Endodermal cell (in vitro differentiated cells): ENCODE data around the gene LHPP. TPM values are rescaled to one million over a fixed set of nuclear protein-coding genes. Genes with fewer than 3 reads are reported as not detected.

ENCODE experiments used
- DNase-seq: peaks from one replicate; pipeline ENCODE4 v3.0.0-alpha.2; 2017
- H3K27ac ChIP-seq: 2 replicates; pipeline ENCODE4 v1.5.1; 2013; ENCODE audit warnings: mild to moderate bottlenecking, low read depth, low read length, moderate library complexity
- H3K27me3 ChIP-seq: 2 replicates; pipeline ENCODE4 v1.6.1; 2013; ENCODE audit warnings: mild to moderate bottlenecking, low read length, moderate library complexity; ENCODE audit not compliant: insufficient read depth, control insufficient read depth, poor library complexity, severe bottlenecking
- H3K36me3 ChIP-seq: 2 replicates; pipeline ENCODE4 v1.7.0; 2013; ENCODE audit warnings: mild to moderate bottlenecking, low read length, moderate library complexity; ENCODE audit not compliant: control insufficient read depth, insufficient read depth
- H3K4me1 ChIP-seq: one replicate; pipeline ENCODE4 v1.7.0; 2013; ENCODE audit warnings: low read length; ENCODE audit not compliant: control insufficient read depth, insufficient read depth
- H3K4me3 ChIP-seq: 2 replicates; pipeline ENCODE4 v1.5.1; 2013; ENCODE audit warnings: mild to moderate bottlenecking, low read length, moderate library complexity
- H3K9ac ChIP-seq: 2 replicates; pipeline ENCODE4 v1.6.1; 2013; ENCODE audit warnings: mild to moderate bottlenecking, low read length, moderate library complexity; ENCODE audit not compliant: poor library complexity, severe bottlenecking; ENCODE audit errors: extremely low read depth
- H3K9me3 ChIP-seq: 2 replicates; pipeline ENCODE4 v1.6.1; 2013; ENCODE audit warnings: mild to moderate bottlenecking, low read length, moderate library complexity; ENCODE audit not compliant: control insufficient read depth
- H3K27ac Mint-ChIP-seq: 2 replicates; pipeline ENCODE4 v1.8.0; 2020; ENCODE audit warnings: mixed read lengths
- H3K27me3 Mint-ChIP-seq: 2 replicates; pipeline ENCODE4 v1.8.0; 2021; ENCODE audit warnings: mild to moderate bottlenecking, mixed read lengths; ENCODE audit not compliant: insufficient read depth
- H3K36me3 Mint-ChIP-seq: 2 replicates; pipeline ENCODE4 v1.8.0; 2020; ENCODE audit warnings: low read depth, mixed read lengths
- H3K4me1 Mint-ChIP-seq: 2 replicates; pipeline ENCODE4 v1.8.0; 2020; ENCODE audit warnings: mixed read lengths
- H3K4me3 Mint-ChIP-seq: 2 replicates; pipeline ENCODE4 v1.8.0; 2020; ENCODE audit warnings: mild to moderate bottlenecking, moderate library complexity, mixed read lengths
- H3K9me3 Mint-ChIP-seq: 2 replicates; pipeline ENCODE4 v1.8.0; 2020; ENCODE audit warnings: mild to moderate bottlenecking, mixed read lengths
- WGBS, 2 experiments: methylation state at CpG; one replicate each; pipeline versions ENCODE4 v1.1.5 to v1.1.7; 2013; ENCODE audit warnings: missing lambda C conversion rate in 2 of 2, mixed read lengths in 1 of 2; ENCODE audit not compliant: insufficient coverage in 1 of 2, insufficient read length in 1 of 2; 5-methylcytosine and 5-hydroxymethylcytosine counted together
- long read RNA-seq, 4 experiments: library from polyadenylated mRNA in 2 of 4; library from RNA in 1 of 4; library from capped mRNA in 1 of 4; stranded (forward) in 3 of 4; unstranded in 1 of 4; transcript quantifications; one replicate each; pipeline ENCODE4 v2.0.0, GENCODE V29; 2020 to 2021; ENCODE audit warnings: inconsistent platforms in 1 of 4
- polyA plus RNA-seq, 2 experiments: library from polyadenylated mRNA; stranded (reverse); fragments of 50-300 nt; gene quantifications; one replicate each; pipeline ENCODE4 v1.2.3, GENCODE V29; 2013
- total RNA-seq, 2 donors: library from RNA; stranded (reverse); fragmentation: NEBNext Ultra II Directional in 1 of 2; extraction: Animal tissue kit (Norgen Biotek cat#: 25700) in 1 of 2; gene quantifications; 2 replicates in 1 of 2; 3 replicates in 1 of 2; pipeline ENCODE4 v1.2.1, GENCODE V29; 2021
- TF ChIP-seq, protein P1 (sequence below): fragments of 200-600 bp; sonication (generic); conservative IDR thresholded peaks from 2 replicates; pipeline ENCODE4 v1.5.0; 2021; ENCODE audit warnings: antibody characterized with exemption, mild to moderate bottlenecking

LHPP gene
- total RNA-seq, result 10 to 100 TPM; 23.3 to 24.8 TPM
- 13.3 TPM for polyA plus RNA-seq (2013, experiment 1 of 2)
- polyA plus RNA-seq (2013, experiment 2 of 2), result 10.6 TPM
- long read RNA-seq, experiment 1, transcript LHPP-202 (7 exons, 1,622 nt), result major isoform, 11 of 26 reads
- long read RNA-seq, experiment 1, partial matches to known transcripts, result 6 of 26 reads
- long read RNA-seq, experiment 1, other reads (novel, unspliced or antisense), result 4 of 26 reads
- long read RNA-seq, experiment 2, transcript LHPP-202 (7 exons, 1,622 nt), result major isoform, 24 of 38 reads
- long read RNA-seq, experiment 2, transcript LHPP-201 (6 exons, 1,522 nt), result minor isoform, 6 of 38 reads
- long read RNA-seq, experiment 2, partial matches to known transcripts, result 1 of 38 reads
- long read RNA-seq, experiment 2, other reads (novel, unspliced or antisense), result 5 of 38 reads
- long read RNA-seq, experiment 3, transcript LHPP-202 (7 exons, 1,622 nt), result major isoform, 7 of 14 reads
- long read RNA-seq, experiment 3, partial matches to known transcripts, result 2 of 14 reads
- long read RNA-seq, experiment 3, other reads (novel, unspliced or antisense), result 2 of 14 reads
- long read RNA-seq, experiment 4, transcript LHPP-202 (7 exons, 1,622 nt), result major isoform, 13 of 22 reads
- long read RNA-seq, experiment 4, partial matches to known transcripts, result 1 of 22 reads
- long read RNA-seq, experiment 4, other reads (novel, unspliced or antisense), result 5 of 22 reads

GRCh38 chr10:124461642-124462347, at the start of gene LHPP:
LHPP (plus strand) TSS chr10:124461823; CDS start chr10:124461863, 40 bp downstream.
- H3K4me3 Mint-ChIP-seq, result peak within 1 kb of the TSS; percentile 71
- H3K27ac Mint-ChIP-seq, result peak within 1 kb of the TSS; percentile 84
- H3K27me3 Mint-ChIP-seq, result peaks cover 12% of the 10 kb centered on the region
- no peak within 1 kb of the TSS for H3K9ac ChIP-seq
- H3K4me1 ChIP-seq, result no peaks in the 10 kb centered on the region
- TF ChIP-seq, protein P1, sequence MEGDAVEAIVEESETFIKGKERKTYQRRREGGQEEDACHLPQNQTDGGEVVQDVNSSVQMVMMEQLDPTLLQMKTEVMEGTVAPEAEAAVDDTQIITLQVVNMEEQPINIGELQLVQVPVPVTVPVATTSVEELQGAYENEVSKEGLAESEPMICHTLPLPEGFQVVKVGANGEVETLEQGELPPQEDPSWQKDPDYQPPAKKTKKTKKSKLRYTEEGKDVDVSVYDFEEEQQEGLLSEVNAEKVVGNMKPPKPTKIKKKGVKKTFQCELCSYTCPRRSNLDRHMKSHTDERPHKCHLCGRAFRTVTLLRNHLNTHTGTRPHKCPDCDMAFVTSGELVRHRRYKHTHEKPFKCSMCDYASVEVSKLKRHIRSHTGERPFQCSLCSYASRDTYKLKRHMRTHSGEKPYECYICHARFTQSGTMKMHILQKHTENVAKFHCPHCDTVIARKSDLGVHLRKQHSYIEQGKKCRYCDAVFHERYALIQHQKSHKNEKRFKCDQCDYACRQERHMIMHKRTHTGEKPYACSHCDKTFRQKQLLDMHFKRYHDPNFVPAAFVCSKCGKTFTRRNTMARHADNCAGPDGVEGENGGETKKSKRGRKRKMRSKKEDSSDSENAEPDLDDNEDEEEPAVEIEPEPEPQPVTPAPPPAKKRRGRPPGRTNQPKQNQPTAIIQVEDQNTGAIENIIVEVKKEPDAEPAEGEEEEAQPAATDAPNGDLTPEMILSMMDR, result peak; percentile 69
- no peak within 1 kb of the TSS for H3K27ac ChIP-seq
- H3K9me3 ChIP-seq, result no peaks in the 10 kb centered on the region
- H3K4me3 ChIP-seq, result peak within 1 kb of the TSS; percentile 81
- H3K27me3 ChIP-seq, result no peaks in the 10 kb centered on the region
- H3K9me3 Mint-ChIP-seq, result no peaks in the 10 kb centered on the region
- DNase-seq, result peak; percentile 93
- peaks cover 8% of the 10 kb centered on the region for H3K4me1 Mint-ChIP-seq
- H3K36me3 Mint-ChIP-seq, result peaks cover 2% of the 10 kb centered on the region
- H3K36me3 ChIP-seq, result no peaks in the 10 kb centered on the region
- WGBS, 2 experiments, result 3 to 17% methylated on average over 23 to 81 of the region's 81 CpGs

- 90 to 93% methylated on average over 4 of the region's 4 CpGs for WGBS, 2 experiments
- Histone ChIP-seq H3K27me3 (no peaks in the 10 kb centered on the region), H3K9ac (no peak overlapping the region), H3K9me3 (no peaks in the 10 kb centered on the region), H3K27ac (no peak overlapping the region), H3K4me3 (no peak overlapping the region), H3K36me3 (peaks cover 41% of the 10 kb centered on the region), H3K4me1 (no peaks in the 10 kb centered on the region)
- Mint-ChIP-seq H3K36me3 (peaks cover 12% of the 10 kb centered on the region), H3K27ac (no peak overlapping the region), H3K9me3 (no peaks in the 10 kb centered on the region), H3K4me1 (peaks cover 17% of the 10 kb centered on the region), H3K4me3 (no peak overlapping the region), H3K27me3 (no peaks in the 10 kb centered on the region)
- TF ChIP-seq, protein P1, result no peak
- no peak for DNase-seq
These were observed 47.5 kb upstream of the LHPP start for GRCh38 chr10:124414076-124414475.

DNA sequence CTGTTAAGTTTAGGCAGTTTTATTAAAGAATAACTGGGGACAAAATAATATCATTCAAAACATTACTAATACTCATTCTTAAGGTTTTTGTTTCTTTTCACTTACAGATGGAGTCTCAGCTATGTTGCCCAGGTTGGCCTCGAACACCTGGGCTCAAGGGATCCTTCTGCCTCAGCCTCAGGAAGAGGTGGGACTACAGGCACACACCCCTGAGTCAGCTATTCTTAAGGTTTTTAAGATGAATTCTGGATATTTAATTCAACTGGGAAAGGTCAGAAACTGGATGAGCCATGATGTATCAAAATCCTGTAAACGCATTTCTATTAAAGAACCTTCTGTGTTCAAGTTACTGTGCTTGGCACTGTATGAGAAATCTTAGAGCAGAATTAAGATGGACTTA, 46.4 kb upstream of the LHPP start:
- no peak overlapping the region for H3K9ac ChIP-seq
- H3K4me3 ChIP-seq, result no peak overlapping the region
- H3K36me3 Mint-ChIP-seq, result peaks cover 12% of the 10 kb centered on the region
- no peak for DNase-seq
- no peaks in the 10 kb centered on the region for H3K4me1 ChIP-seq
- H3K4me3 Mint-ChIP-seq, result no peak overlapping the region
- H3K27ac Mint-ChIP-seq, result no peak overlapping the region
- peaks cover 18% of the 10 kb centered on the region for H3K4me1 Mint-ChIP-seq
- H3K27ac ChIP-seq, result no peak overlapping the region
- no peaks in the 10 kb centered on the region for H3K9me3 ChIP-seq
- TF ChIP-seq, protein P1, result no peak
- H3K27me3 ChIP-seq, result peaks cover 7% of the 10 kb centered on the region
- peaks cover 10% of the 10 kb centered on the region for H3K27me3 Mint-ChIP-seq
- WGBS, 2 experiments, result 93 to 100% methylated on average over 1 to 2 of the region's 2 CpGs
- H3K9me3 Mint-ChIP-seq, result no peaks in the 10 kb centered on the region
- peaks cover 32% of the 10 kb centered on the region for H3K36me3 ChIP-seq
